K562 (cell line): ENCODE measurements around the gene AFAP1. TPM values are rescaled to one million over a fixed set of nuclear protein-coding genes. Genes with fewer than 3 reads are reported as not detected.

Experiments
- ATAC-seq: fragments of 200-7000 bp; cut with Tn5 transposase; 3 replicates; pipeline ENCODE4 v1.9.1; 2020; ENCODE audit warnings: moderate library complexity
- BruUV-seq: library from RNA; stranded (reverse); fragments of 400-500 nt; replicated peaks from 2 replicates; lab custom pipeline; 2021; lab: Mats Ljungman, UMichigan
- CTCF ChIA-PET: fragments of 300-600 bp; formaldehyde crosslinking; extraction: SDS; loops from one replicate; lab custom pipeline; 2021; ENCODE audit warnings: low intra/inter-chr PET ratio; lab: Yijun Ruan, JAX
- POLR2A ChIA-PET: fragments of 300-600, 350-650 bp; sonication (Branson Sonifier 250); formaldehyde crosslinking; extraction: SDS; loops from one replicate; lab custom pipeline; 2021; ENCODE audit warnings: antibody characterized with exemption, inconsistent platforms; lab: Yijun Ruan, JAX
- DNase-seq, 4 experiments: peaks; one replicate each; pipeline versions ENCODE4 v3.0.0 to v3.0.0-alpha.2; 2011 to 2018; ENCODE audit warnings: low spot score in 3 of 4, mixed read lengths in 3 of 4; ENCODE audit errors: extremely low read depth in 1 of 4
- FAIRE-seq: peaks from 2 replicates; lab custom pipeline; 2011; peaks lifted over from hg19 to GRCh38; lab: Jason Lieb, UNC
- H2AFZ ChIP-seq: 2 replicates; pipeline ENCODE4 v1.6.0; 2011; ENCODE audit warnings: low read depth, low read length, control low read depth, inconsistent platforms
- H3K27ac ChIP-seq: fragments of 200-600 bp; 3 replicates; pipeline ENCODE4 v1.8.0; 2011; ENCODE audit warnings: low read depth, mild to moderate bottlenecking, control low read depth, inconsistent platforms, low read length, moderate library complexity, mixed read lengths; ENCODE audit errors: extremely low read depth
- H3K27me3 ChIP-seq, 2 experiments: fragments of 300-600 bp in 1 of 2; 2 replicates in 1 of 2; 3 replicates in 1 of 2; pipeline versions ENCODE4 v1.6.0 to v1.8.0; 2011; ENCODE audit warnings: inconsistent platforms in 2 of 2, low read length in 2 of 2, mild to moderate bottlenecking in 1 of 2, mixed read lengths in 1 of 2, moderate library complexity in 1 of 2; ENCODE audit not compliant: control insufficient read depth in 2 of 2, insufficient read depth in 2 of 2
- H3K36me3 ChIP-seq: fragments of 300-600 bp; 3 replicates; pipeline ENCODE4 v1.8.0; 2011; ENCODE audit warnings: mild to moderate bottlenecking, low read length, inconsistent platforms; ENCODE audit not compliant: control insufficient read depth, insufficient read depth
- H3K4me1 ChIP-seq, 2 experiments: fragments of 200-600 bp in 1 of 2; replicated peaks in 1 of 2; 2 replicates in 1 of 2; 3 replicates in 1 of 2; pipeline versions ENCODE4 v1.5.1 to v1.8.0; 2011; ENCODE audit warnings: inconsistent platforms in 2 of 2, low read length in 2 of 2, mild to moderate bottlenecking in 1 of 2, mixed read lengths in 1 of 2, moderate library complexity in 1 of 2; ENCODE audit not compliant: control insufficient read depth in 2 of 2, insufficient read depth in 2 of 2
- H3K4me2 ChIP-seq: 2 replicates; pipeline ENCODE4 v1.6.1; 2011; ENCODE audit warnings: low read length, control low read depth, inconsistent platforms, mixed read lengths; ENCODE audit not compliant: insufficient read depth
- H3K4me3 ChIP-seq: fragments of 200-600 bp; sonication (generic), shearing (Covaris generic); 2 replicates; pipeline ENCODE4 v1.5.1; 2016; ENCODE audit warnings: control low read depth, inconsistent platforms
- H3K79me2 ChIP-seq: fragments of 200-600 bp; 3 replicates; pipeline ENCODE4 v1.8.0; 2011; ENCODE audit warnings: low read length, inconsistent platforms; ENCODE audit not compliant: control insufficient read depth, insufficient read depth
- H3K9ac ChIP-seq, 2 experiments: 2 replicates each; pipeline versions ENCODE4 v1.6.0 to v1.6.1; 2011; ENCODE audit warnings: low read depth in 2 of 2, low read length in 2 of 2, control low read depth in 1 of 2, inconsistent platforms in 1 of 2, mild to moderate bottlenecking in 1 of 2, mixed read lengths in 1 of 2; ENCODE audit not compliant: insufficient read depth in 1 of 2
- H3K9me1 ChIP-seq: one replicate; pipeline ENCODE4 v1.6.0; 2011; ENCODE audit warnings: inconsistent platforms, mild to moderate bottlenecking, low read length, moderate library complexity; ENCODE audit not compliant: control insufficient read depth, insufficient read depth
- H3K9me3 ChIP-seq: replicated peaks from 2 replicates; pipeline ENCODE4 v1.5.1; 2011; ENCODE audit warnings: low read depth, low read length, inconsistent platforms; ENCODE audit not compliant: control insufficient read depth, insufficient read depth
- H4K20me1 ChIP-seq: replicated peaks from 2 replicates; pipeline ENCODE4 v1.6.1; 2011; ENCODE audit warnings: low read length, inconsistent platforms, mixed read lengths; ENCODE audit not compliant: control insufficient read depth, insufficient read depth
- ARID4B ChIP-seq: sonication (generic); formaldehyde crosslinking; IDR thresholded peaks from 2 replicates; pipeline ENCODE4 v1.8.0; 2022; ENCODE audit warnings: mild to moderate bottlenecking, missing genetic modification reagents
- BCLAF1 ChIP-seq, 2 experiments: fragments of 450-650 bp in 1 of 2; IDR thresholded peaks; 2 replicates each; pipeline ENCODE4 v1.6.1; 2011 to 2017; ENCODE audit warnings: low read depth in 2 of 2, antibody characterized with exemption in 1 of 2, borderline replicate concordance in 1 of 2, low read length in 1 of 2, mild to moderate bottlenecking in 1 of 2, mixed read lengths in 1 of 2; ENCODE audit not compliant: control insufficient read depth in 1 of 2
- BHLHE40 ChIP-seq: IDR thresholded peaks from 2 replicates; pipeline ENCODE4 v1.6.1; 2011; ENCODE audit warnings: low read length, improper control_type of control experiment
- ELK3 ChIP-seq: fragments of 450-650 bp; formaldehyde crosslinking; IDR thresholded peaks from 2 replicates; pipeline ENCODE4 v1.4.0; 2020; ENCODE audit warnings: mild to moderate bottlenecking
- HMG20B ChIP-seq: fragments of 250-450 bp; sonication (Bioruptor Pico); IDR thresholded peaks from 2 replicates; pipeline ENCODE4 v1.5.0; 2021; ENCODE audit warnings: mild to moderate bottlenecking
- NKRF ChIP-seq: fragments of 450-650 bp; IDR thresholded peaks from 2 replicates; pipeline ENCODE4 v1.6.1; 2016; ENCODE audit warnings: borderline replicate concordance
- OTX1 ChIP-seq: fragments of 450-650 bp; formaldehyde crosslinking; IDR thresholded peaks from 2 replicates; pipeline ENCODE4 v1.4.0; 2022; ENCODE audit warnings: mild to moderate bottlenecking
- USF1 ChIP-seq: sonication (generic); formaldehyde crosslinking; IDR thresholded peaks from 2 replicates; pipeline ENCODE4 v1.9.0; 2022; ENCODE audit warnings: mild to moderate bottlenecking, missing genetic modification reagents
- ZNF354B ChIP-seq: fragments of 250-450 bp; sonication (Bioruptor Pico); IDR thresholded peaks from 2 replicates; pipeline ENCODE4 v1.4.0; 2020
- ZNF586 ChIP-seq: fragments of 450-650 bp; formaldehyde crosslinking; conservative IDR thresholded peaks from 2 replicates; pipeline ENCODE4 v1.4.0; 2020; ENCODE audit warnings: mild to moderate bottlenecking, moderate library complexity
- WGBS: fragments of 100-300 bp; shearing (Covaris generic); methylation state at CpG from one replicate; pipeline ENCODE4 v1.1.6; 2016; ENCODE audit warnings: low coverage, mixed read lengths; ENCODE audit not compliant: insufficient coverage; ENCODE audit errors: missing lambda C conversion rate; 5-methylcytosine and 5-hydroxymethylcytosine counted together
- in situ Hi-C: fragments of 300-500 bp; cut with MboI; formaldehyde crosslinking; loops from 4 replicates; pipeline ENCODE4 v1.15.0; 2018; ENCODE audit warnings: inconsistent platforms, mixed read lengths
- intact Hi-C: fragments of 100-400 bp; cut with micrococcal nuclease; formaldehyde crosslinking; loops from 2 replicates; pipeline ENCODE4 v1.14.2; 2022
- polyA plus RNA-seq, 8 experiments: library from polyadenylated mRNA; depleted of rRNA in 4 of 8; stranded (reverse) in 5 of 8; unstranded in 3 of 8; fragments of >200 nt; fragmentation: Nextera tagmentation in 2 of 8; fragmentation: Illumina TruSeq in 1 of 8; extraction: Ambion mirVana in 2 of 8; extraction: Trizol in 1 of 8; gene quantifications; 2 replicates each; pipeline versions ENCODE4 v1.2.1 to v1.2.3, GENCODE V29; 2011 to 2014; ENCODE audit warnings: inconsistent platforms in 1 of 8, missing spikeins in 1 of 8
- total RNA-seq, 7 experiments: library from RNA; depleted of rRNA in 6 of 7; stranded (reverse); fragments of >200 nt in 6 of 7; fragmentation: Illumina TruSeq in 2 of 7; extraction: Trizol in 2 of 7; gene quantifications; 2 replicates each; pipeline versions ENCODE4 v1.2.1 to v1.2.3, GENCODE V29; 2011 to 2021; ENCODE audit warnings: low replicate concordance in 1 of 7

Gene AFAP1
- total and polyA plus RNA-seq, 9 of the 15 experiments (the other 6 are each of a cell fraction or from before 2014, with no cell fraction given) = 0.07 to 0.42 (median 0.12) TPM; not detected in 1

- 0% methylated on average over 4 of the region's 4 CpGs for WGBS
- H3K9me1 ChIP-seq = no peaks in the 10 kb centered on the region
- H2AFZ ChIP-seq = no peak overlapping the region
- no peak overlapping the region for H3K4me3 ChIP-seq
- H3K79me2 ChIP-seq = no peaks in the 10 kb centered on the region
- H3K27ac ChIP-seq = no peak overlapping the region
- no peak for ATAC-seq
- in situ Hi-C loops (no loop called here), intact Hi-C loops (no loop called here)
- no peaks in the 10 kb centered on the region for H3K4me1 ChIP-seq
- H3K36me3 ChIP-seq = no peaks in the 10 kb centered on the region
- CTCF ChIA-PET = no interaction called here
- H4K20me1 ChIP-seq = no peaks in the 10 kb centered on the region
- no peak for DNase-seq
- no peak for FAIRE-seq
- H3K9ac ChIP-seq = no peak overlapping the region
- no TSS peak for BruUV-seq
- POLR2A ChIA-PET = interaction anchor here (0.6 to 0.9 kb wide), 2 partner anchors 9 to 12 kb away, joined by 3 to 4 read pairs; no protein-coding TSS in a partner anchor
- H3K4me2 ChIP-seq = no peak overlapping the region
- H3K9me3 ChIP-seq = no peaks in the 10 kb centered on the region
- peaks cover 8 to 46% of the 10 kb centered on the region in 2 experiments; a peak in 3 of 5 replicates for H3K27me3 ChIP-seq
- TF ChIP-seq ELK3 (CRISPR knock-in tag) (no peak), HMG20B (CRISPR knock-in tag) (no peak), USF1 (no peak), NKRF (no peak), OTX1 (CRISPR knock-in tag) (no peak), BCLAF1 (IDR thresholded peaks at IDR 0.05; ENCODE audit: borderline replicate concordance in 1 of 2, control insufficient read depth in 1 of 2, low read depth in 2 of 2, low read length in 1 of 2) (no peak), BHLHE40 (no peak), ZNF354B (CRISPR knock-in tag) (no peak), ARID4B (no peak), ZNF586 (CRISPR knock-in tag) (no peak)
Observed at GRCh38 chr4:7924570-7924969, 15.1 kb downstream of the AFAP1 start.
